GM18526 (cell line): Measurements from ENCODE around the gene MYL6.

Source experiments
- POLR2A ChIP-seq: IDR thresholded peaks from 3 replicates; pipeline ENCODE4 v1.6.1; 2011; ENCODE audit not compliant: insufficient read length; ENCODE audit errors: extremely low read depth

Gene MYL6

GRCh38 chr12:56151672-56152131 lies 6.5 kb upstream of the MYL6 start:
- no peak for TF ChIP-seq POLR2A

GRCh38 chr12:56152132-56152755 lies 5.9 kb upstream of the MYL6 start, which contains the start of gene MYL6B:
Gene MYL6B (plus strand): TSS chr12:56152587. CDS start chr12:56153919, 1,332 bp downstream.
- TF ChIP-seq POLR2A = peak; percentile 80

- no peak for TF ChIP-seq POLR2A
Observed at GRCh38 chr12:56152756-56153677, 5.1 kb upstream of the MYL6 start.

- no peak for TF ChIP-seq POLR2A
Observed at GRCh38 chr12:56153678-56154065, 4.5 kb upstream of the MYL6 start.

- TF ChIP-seq POLR2A = no peak
Observed at GRCh38 chr12:56154246-56154771, 3.9 kb upstream of the MYL6 start.

- no peak for TF ChIP-seq POLR2A
Observed at GRCh38 chr12:56154818-56155217, 3.3 kb upstream of the MYL6 start.

GRCh38 chr12:56155256-56155845 lies 2.8 kb upstream of the MYL6 start:
- no peak for TF ChIP-seq POLR2A

- no peak for TF ChIP-seq POLR2A
Observed at GRCh38 chr12:56157201-56158028, 744 bp upstream of the MYL6 start.

GRCh38 chr12:56158926-56159461 lies 835 bp downstream of the MYL6 start:
- TF ChIP-seq POLR2A = no peak

GRCh38 chr12:56159482-56160192 lies 1.5 kb downstream of the MYL6 start:
- TF ChIP-seq POLR2A = no peak

- TF ChIP-seq POLR2A = no peak
Observed at GRCh38 chr12:56160193-56160763, 2.1 kb downstream of the MYL6 start.

- TF ChIP-seq POLR2A = peak; percentile 6
Observed at GRCh38 chr12:56160894-56161689, 2.9 kb downstream of the MYL6 start.
